Lung (tissue), 12 donors: ENCODE measurements around the gene ABCA7. TPM values are rescaled to one million over a fixed set of nuclear protein-coding genes. Genes with fewer than 3 reads are reported as not detected.

Experiments used
- ATAC-seq: fragments of 200-7000 bp; cut with Tn5 transposase; one replicate; pipeline ENCODE4 v1.9.1; 2020; ENCODE audit warnings: moderate number of reproducible peaks; ENCODE audit not compliant: insufficient read depth, low FRiP score
- DNase-seq, 3 donors: peaks; one replicate each; pipeline ENCODE4 v3.0.0-alpha.2; 2013 to 2017
- H3K27ac ChIP-seq, 2 donors: one replicate each; pipeline ENCODE4 v1.5.1; 2013; ENCODE audit warnings: mild to moderate bottlenecking in 2 of 2, moderate library complexity in 2 of 2, control low read depth in 1 of 2, inconsistent platforms in 1 of 2, low read depth in 1 of 2, low read length in 1 of 2
- H3K27me3 ChIP-seq, 3 donors: one replicate each; pipeline ENCODE4 v1.5.1; 2013; ENCODE audit warnings: low read length in 2 of 3; ENCODE audit not compliant: control insufficient read depth in 3 of 3, insufficient read depth in 3 of 3
- H3K36me3 ChIP-seq, 4 donors: one replicate each; pipeline ENCODE4 v1.5.1; 2013; ENCODE audit warnings: low read length in 4 of 4, mild to moderate bottlenecking in 1 of 4, moderate library complexity in 1 of 4; ENCODE audit not compliant: control insufficient read depth in 4 of 4, insufficient read depth in 4 of 4
- H3K4me1 ChIP-seq, 5 donors: one replicate each; pipeline ENCODE4 v1.5.1; 2013; ENCODE audit warnings: low read length in 5 of 5, mild to moderate bottlenecking in 2 of 5, moderate library complexity in 1 of 5; ENCODE audit not compliant: control insufficient read depth in 5 of 5, insufficient read depth in 5 of 5
- H3K4me3 ChIP-seq: one replicate; pipeline ENCODE4 v1.5.1; 2013; ENCODE audit warnings: mild to moderate bottlenecking, control low read depth, moderate library complexity
- H3K9ac ChIP-seq, 2 donors: one replicate each; pipeline ENCODE4 v1.5.1; 2013; ENCODE audit warnings: low read length in 2 of 2, control low read depth in 1 of 2; ENCODE audit not compliant: insufficient read depth in 1 of 2
- H3K9me3 ChIP-seq, 4 donors: one replicate each; pipeline ENCODE4 v1.5.1; 2013; ENCODE audit warnings: low read length in 3 of 4, mild to moderate bottlenecking in 1 of 4, moderate library complexity in 1 of 4; ENCODE audit not compliant: control insufficient read depth in 4 of 4, insufficient read depth in 3 of 4
- CTCF ChIP-seq: IDR thresholded peaks from 2 replicates; pipeline ENCODE4 v1.5.1; 2012; ENCODE audit warnings: mild to moderate bottlenecking; ENCODE audit errors: control extremely low read depth, extremely low read depth
- WGBS, 2 donors: extraction: QIAGEN DNeasy Blood & Tissue Kit; methylation state at CpG; one replicate each; pipeline ENCODE4 v1.1.7; 2013; 5-methylcytosine and 5-hydroxymethylcytosine counted together
- polyA plus RNA-seq, 2 donors: library from polyadenylated mRNA; stranded (reverse); fragments of 200-250 nt; gene quantifications; one replicate each; pipeline ENCODE4 v1.2.1, GENCODE V29; 2013
- total RNA-seq, 2 donors: library from RNA; depleted of rRNA in 1 of 2; stranded (reverse); fragments of >200 nt in 1 of 2; gene quantifications; one replicate each; pipeline ENCODE4 v1.2.1, GENCODE V29; 2014 to 2021
- donor health status: control.
- donor health status: control.
- donor health status: Bipolar disorder and iron deficiency.
- donor health status: healthy.
- donor health status: DM: yes; HTN: yes; CAD: no.

Gene ABCA7
- total and polyA plus RNA-seq, 4 donors: 20.1 to 54.4 (median 41.7) TPM

GRCh38 chr19:1091544-1092175 is 51.8 kb downstream of the ABCA7 start:
- H3K36me3 ChIP-seq: peaks cover 0 to 56% (median 5%) of the 10 kb centered on the region in 4 donors

DNA sequence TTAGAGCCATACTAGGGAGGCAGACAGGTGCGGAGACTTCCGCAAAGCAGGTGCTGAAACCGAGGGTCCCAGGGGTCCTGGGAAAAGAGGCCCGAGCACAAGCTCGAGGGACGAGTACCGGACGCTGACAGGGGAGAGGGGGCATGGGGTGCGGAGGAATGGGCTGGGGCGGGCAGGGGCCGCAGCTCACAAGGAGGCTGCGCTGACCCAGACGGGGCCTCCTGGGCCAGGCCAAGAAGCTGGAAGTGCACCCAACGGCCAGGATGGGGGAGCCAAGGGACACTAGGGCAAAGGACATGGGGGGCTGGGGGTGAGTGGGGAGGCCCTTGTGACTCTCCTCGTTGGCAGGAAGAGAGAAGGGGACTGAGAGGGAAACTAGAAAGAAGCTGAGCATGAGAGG is 53.4 kb downstream of the ABCA7 start:
- ATAC-seq (no peak), DNase-seq (no peak)
- no peak overlapping the region for H3K27ac ChIP-seq
- no peaks in the 10 kb centered on the region for H3K9me3 ChIP-seq
- no peaks in the 10 kb centered on the region for H3K27me3 ChIP-seq
- H3K36me3 ChIP-seq: peaks cover 0 to 43% (median 5%) of the 10 kb centered on the region in 4 donors
- no peak overlapping the region for H3K9ac ChIP-seq
- WGBS, 2 donors: 88 to 93% methylated on average over 14 to 15 of the region's 15 CpGs
- H3K4me1 ChIP-seq: peaks cover 4 to 17% (median 9%) of the 10 kb centered on the region in 5 donors
- no peak for TF ChIP-seq CTCF
- no peak overlapping the region for H3K4me3 ChIP-seq

More at GRCh38 chr19:1091544-1092175, 51.8 kb downstream of the ABCA7 start:
- H3K4me1 ChIP-seq: peaks cover 4 to 17% (median 7%) of the 10 kb centered on the region in 5 donors
- no peak for ATAC-seq
- no peak for TF ChIP-seq CTCF
- H3K9ac ChIP-seq: no peak overlapping the region
- H3K4me3 ChIP-seq: no peak overlapping the region
- H3K27ac ChIP-seq: no peak overlapping the region
- 88 to 91% methylated on average over 27 of the region's 27 CpGs for WGBS, 2 donors
- no peaks in the 10 kb centered on the region for H3K27me3 ChIP-seq
- no peak for DNase-seq
- H3K9me3 ChIP-seq: no peaks in the 10 kb centered on the region

GRCh38 chr19:1093811-1094553 is 54.1 kb downstream of the ABCA7 start:
- peak overlapping the region; percentile 31 to 75 for H3K9ac ChIP-seq
- 62 to 75% methylated on average over 32 of the region's 32 CpGs for WGBS, 2 donors
- peaks cover 0 to 37% (median 5%) of the 10 kb centered on the region in 4 donors for H3K36me3 ChIP-seq
- no peak for DNase-seq
- no peak overlapping the region for H3K27ac ChIP-seq
- no peaks in the 10 kb centered on the region for H3K9me3 ChIP-seq
- no peak for TF ChIP-seq CTCF
- peaks cover 4 to 17% (median 10%) of the 10 kb centered on the region in 5 donors for H3K4me1 ChIP-seq
- H3K27me3 ChIP-seq: no peaks in the 10 kb centered on the region
- H3K4me3 ChIP-seq: peak overlapping the region; percentile 87
- ATAC-seq: no peak
